ACHN (cell line): ENCODE results near the gene PCTP.

Experiments
- DNase-seq: peaks from one replicate; pipeline ENCODE4 v3.0.0-alpha.2; 2015
- in situ Hi-C: cut with HindIII; loops from 2 replicates; pipeline ENCODE4 v1.10.0; 2017; ENCODE audit warnings: low sequenced_read_pairs, low pct_ligation_motif_present, low pct_unique_long_range_greater_than_20kb

The PCTP gene

GRCh38 chr17:55820675-55821074 is 69.8 kb downstream of the PCTP start:
- in situ Hi-C loops = no loop called here
- no peak for DNase-seq

- in situ Hi-C loops = no loop called here
- DNase-seq = no peak
These were observed 71.2 kb downstream of the PCTP start for GRCh38 chr17:55822028-55822427.

- in situ Hi-C loops = no loop called here
- no peak for DNase-seq
These were observed 74.4 kb downstream of the PCTP start for GRCh38 chr17:55825213-55825612.
